Activated T-cell treated with anti-CD3 and anti-CD28 coated beads for 4 hours (primary cell): Measurements from ENCODE around the gene NPR2.

Experiments used
- DNase-seq: peaks from one replicate; pipeline ENCODE4 v3.0.0-alpha.2; 2020

NPR2 gene

DNA sequence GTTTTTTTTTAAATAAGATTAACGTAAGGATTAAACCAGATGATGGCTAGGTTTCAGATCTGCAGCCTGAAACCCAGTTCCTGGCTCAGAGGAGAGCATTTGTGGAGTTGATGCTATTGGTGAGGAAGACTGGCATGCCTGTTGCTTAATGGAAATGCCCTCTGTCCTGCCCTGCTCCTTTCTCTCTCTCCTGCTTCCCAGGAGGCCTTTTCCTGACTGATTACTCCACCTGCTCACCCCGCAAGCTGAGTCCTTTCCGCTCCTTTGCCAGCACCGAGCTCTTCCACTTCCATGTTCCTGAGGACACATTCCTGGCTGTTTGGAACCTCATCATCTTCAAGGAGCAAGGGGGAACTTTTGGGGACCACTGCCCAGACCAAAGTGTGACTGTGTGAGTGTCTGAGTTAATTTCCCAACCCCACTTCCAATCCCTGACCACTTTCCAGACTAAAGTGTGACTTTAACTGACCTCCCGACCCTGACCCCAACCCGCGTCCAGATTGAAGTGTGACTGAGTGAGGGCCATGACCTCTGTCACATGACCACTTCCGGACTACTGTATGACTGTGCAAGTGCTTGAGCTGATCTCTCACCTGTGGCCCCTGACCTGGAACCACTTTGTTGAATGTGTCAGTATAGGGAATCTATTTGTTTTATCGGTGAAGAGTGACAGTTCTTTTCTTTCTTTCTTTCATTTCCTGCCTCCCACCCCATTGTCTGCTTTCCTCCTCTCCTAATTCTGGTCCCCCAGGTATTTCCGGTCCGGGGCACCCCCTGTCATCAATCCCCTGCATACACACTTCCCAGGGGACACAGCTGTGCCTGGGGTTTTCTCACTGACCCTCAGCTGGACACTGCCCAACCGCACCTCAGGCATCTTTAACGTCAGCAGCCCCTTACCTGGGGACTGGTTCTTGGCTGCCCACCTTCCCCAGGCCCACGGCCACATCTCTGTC is 43.1 kb downstream of the NPR2 start:
- DNase-seq = no peak

DNA sequence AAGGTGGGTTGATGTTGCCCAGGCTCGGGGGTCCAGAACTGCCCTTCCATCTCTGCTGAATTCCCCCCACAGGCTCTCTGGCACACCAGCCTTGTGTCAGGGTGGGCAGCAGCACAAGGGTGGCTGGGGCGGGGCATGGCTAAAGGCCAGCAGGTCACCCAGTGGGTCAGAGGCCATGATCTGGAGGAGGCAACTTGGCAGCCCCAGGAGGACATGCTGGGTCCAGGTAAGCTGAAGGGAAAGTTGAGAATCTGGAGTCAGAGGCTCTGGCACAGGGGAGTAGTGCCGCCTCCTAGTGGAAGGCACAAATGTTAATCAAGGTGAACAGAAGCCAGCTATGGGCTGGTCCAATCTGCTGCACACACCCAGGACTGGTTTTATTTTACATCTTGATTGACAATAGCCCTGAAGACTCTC is 43.8 kb downstream of the NPR2 start:
- no peak for DNase-seq

DNA sequence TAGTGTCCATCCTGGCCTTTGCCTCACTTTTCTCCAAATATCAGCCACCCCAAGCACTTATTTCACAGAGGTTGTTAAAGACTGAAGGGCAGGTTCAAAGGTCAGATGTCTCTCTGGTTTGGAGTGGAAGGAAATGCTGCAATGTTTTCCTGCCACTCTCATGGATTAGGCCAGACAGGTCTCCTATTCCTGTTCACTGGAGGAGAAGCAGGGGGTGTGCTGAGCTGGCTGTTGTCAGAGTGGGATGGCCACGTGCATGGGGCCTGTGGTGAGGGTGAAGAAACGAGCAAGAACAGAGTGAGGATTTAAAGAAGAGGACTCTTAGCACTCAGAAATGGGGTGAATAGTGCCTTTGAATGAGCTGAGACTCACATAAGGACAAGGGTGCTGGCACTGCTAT is 44.4 kb downstream of the NPR2 start:
- no peak for DNase-seq

DNA sequence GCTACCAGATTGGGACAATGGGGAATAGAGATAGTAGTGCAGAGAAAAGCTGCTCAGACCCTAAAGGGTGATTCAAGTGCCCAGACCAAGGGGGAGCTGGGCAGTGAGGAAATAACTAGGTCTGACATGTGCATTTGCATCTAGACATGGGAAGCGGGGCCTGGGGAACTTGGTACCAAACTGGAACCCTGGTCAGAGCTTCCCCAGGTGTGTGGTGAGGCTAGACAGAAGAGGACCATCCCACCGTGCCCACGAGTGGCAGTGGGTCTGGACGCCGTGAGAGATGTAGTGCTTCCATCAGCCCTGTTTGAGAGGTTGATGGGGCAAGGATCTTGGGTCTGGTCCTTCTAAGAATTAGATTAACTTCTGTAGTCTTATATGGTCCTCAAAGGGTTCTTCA is 45.2 kb downstream of the NPR2 start:
- no peak for DNase-seq

DNA sequence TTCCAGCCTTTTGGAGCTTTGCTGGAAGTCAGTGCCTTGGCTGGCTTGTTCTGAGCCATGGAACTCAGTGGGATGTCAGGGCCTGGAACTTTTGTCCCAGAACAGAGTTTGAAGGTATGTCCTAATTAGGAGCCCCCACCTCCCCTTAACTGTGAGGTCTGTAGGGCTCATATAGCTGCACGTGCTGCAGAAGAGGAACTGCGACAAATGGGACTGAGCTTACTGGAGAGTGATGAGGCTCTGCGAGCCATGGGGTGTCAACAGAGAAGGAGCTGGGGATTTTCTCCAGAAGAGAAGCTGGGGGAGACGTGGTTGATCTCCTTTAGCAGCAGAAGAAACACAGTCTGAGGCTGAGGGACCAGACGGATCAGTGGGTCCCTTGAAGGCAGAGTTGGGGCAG is 48.5 kb downstream of the NPR2 start:
- DNase-seq = no peak

DNA sequence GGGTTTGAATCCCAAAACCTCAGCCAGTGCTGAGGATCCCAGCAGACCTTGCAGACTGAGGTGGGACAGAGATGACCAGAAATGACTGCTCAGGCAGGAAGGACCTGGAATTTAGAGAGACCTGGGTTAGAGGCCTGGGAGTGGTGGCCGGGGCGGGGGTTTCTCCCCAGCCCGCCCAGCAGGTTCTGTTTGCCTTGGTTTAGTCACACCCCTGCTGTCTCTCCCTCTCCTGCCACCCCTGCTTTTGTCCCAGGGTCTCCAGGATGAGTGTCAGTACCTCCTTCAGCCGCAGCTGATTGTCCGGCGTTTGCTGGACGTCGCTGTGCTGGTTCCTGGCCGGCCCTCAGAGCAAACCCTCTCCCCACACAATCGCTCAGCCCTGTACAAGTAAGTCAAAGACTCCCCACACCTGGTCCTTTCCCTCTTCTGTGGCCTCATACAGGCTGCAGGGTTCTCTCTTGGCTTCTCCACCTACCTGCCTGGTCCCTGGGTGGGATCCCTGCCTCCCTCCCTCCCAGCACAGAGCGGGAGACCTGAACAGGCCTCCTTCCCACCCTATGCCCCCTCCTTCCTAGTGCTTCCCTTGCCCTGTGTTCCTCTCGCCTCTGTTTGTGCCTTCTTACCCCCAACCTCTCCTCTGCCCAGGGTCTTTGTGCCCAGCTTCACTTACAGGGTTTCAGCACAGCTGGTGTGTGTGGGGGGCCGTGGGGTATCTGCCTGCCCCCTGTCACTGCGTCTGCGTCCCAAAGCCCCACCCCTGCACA is 49.7 kb downstream of the NPR2 start:
- no peak for DNase-seq

DNA sequence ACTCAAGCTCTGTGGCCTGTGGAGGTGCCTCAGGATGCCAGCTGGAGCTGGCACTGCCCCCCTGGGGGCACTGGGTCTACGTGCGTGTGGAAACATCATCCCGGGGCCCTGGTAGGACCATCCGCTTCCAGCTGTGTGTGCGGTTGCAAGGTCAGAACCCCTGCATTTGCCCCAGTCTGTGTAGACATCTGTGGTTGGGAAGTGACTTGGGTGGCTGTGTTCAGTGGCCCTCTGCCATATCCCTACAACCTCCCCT is 50.2 kb downstream of the NPR2 start:
- no peak for DNase-seq

DNA sequence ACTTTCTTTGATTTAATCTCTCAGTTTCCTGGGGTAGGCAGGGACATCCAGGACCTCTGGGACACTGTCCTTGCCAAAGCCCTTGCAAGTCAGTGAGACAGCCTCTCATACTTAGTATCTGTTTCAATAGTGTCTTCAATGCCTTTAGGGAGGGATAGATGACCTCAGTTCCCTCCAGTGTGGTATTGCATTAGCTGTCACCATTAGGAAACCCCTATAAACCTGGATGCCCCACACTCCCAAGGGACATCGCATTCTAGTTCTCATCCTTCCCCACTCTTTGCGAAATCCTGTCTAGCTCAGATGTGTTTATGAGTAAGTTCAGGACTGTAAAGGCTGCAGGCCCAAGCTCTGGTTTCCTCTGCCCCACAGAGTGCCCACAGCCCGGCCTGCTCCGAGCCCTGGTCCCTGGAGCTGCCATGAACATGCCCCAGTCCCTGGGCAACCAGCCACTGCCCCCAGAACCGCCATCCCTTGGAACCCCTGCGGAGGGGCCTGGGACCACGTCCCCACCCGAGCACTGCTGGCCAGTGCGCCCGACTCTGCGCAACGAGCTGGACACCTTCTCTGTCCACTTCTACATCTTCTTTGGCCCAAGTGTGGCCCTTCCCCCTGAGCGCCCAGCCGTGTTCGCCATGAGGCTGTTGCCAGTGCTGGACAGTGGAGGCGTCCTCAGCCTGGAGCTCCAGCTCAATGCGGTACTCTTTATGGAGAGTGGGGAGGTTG is 50.8 kb downstream of the NPR2 start:
- DNase-seq = no peak

DNA sequence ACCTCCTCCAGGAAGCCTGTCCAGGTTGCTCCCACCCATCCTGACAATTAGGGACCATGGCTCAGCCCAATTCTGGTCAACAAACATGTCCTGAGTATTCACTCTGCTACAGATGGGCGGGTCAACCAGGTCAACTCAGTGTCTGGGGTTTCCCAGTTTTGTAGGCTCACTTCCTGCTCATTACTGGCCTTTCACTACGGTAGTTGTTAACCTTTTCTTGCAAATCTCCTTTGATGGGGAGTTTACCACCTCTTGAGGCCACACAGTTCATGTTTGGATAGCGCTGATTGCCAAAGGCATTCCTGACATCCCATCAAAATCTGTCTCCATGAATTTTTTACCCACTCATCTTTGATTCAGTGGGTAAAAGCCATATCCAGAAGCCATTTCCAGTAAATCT is 51.4 kb downstream of the NPR2 start:
- no peak for DNase-seq

DNA sequence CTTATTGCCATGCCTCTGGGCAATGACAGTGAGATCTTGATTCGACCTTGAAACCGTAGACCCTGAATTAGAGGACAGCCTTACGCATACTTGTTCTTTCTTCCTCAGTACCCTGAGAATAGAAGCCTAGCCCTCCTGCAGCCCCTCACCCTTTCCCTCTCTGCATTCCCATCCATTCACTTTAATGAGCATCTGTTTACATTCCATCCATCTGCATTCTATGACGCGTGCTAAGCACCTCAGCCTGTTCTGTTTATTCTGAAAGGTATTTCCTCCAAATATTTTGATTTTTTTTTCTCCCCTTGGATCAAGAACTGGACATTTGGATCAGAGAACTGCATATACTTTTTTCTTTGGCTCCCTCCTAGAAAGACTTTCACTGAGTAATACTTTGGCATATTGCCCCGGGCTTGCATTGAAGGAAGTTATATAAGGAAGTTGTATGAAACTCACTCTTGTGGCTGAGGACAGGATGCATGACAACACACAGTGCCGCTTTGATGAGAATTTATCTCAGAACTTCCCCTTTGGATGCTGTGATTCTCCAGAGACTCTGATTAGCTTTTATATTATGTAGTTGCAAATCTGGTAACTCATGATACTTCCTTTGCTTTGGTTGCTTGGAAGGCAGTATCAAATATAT is 53.4 kb downstream of the NPR2 start:
- DNase-seq = no peak

DNA sequence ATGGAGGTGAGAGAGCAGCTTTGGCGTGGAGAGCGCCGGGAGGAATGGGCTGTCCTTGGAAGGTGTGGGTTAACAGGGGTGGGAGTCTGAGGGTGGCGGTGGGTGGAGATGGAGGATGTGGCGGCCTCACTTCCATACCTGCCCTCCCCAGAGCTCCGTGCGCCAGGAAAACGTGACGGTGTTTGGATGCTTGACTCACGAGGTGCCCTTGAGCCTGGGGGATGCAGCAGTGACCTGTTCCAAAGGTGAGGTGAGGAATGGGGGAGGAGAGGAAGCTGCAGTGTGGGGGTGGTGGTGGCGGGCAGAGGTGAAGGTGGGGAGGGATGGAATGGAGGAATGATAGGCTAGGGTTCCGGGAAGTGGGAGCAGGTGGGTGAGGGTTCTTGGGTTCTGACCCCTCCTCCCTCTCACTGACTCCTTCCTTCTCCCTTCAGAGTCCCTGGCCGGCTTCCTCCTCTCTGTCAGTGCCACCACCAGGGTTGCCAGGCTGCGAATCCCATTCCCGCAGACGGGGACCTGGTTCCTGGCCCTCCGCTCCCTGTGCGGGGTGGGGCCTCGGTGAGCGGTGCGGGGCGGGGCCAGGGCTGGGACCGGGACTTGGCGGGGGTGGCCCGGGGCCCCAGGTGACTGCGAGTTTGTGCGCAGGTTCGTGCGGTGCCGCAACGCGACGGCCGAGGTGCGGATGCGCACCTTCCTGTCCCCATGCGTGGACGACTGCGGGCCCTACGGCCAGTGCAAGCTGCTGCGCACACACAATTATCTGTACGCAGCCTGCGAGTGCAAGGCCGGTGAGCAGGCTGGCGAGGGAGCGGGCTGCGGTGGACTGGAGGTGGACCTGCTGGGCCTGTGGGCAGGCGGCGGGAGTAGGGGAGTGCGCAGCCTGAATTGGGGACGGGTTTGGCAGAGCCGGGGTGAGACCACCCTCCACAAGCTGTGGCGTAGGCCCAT is 54.7 kb downstream of the NPR2 start:
- DNase-seq = no peak

DNA sequence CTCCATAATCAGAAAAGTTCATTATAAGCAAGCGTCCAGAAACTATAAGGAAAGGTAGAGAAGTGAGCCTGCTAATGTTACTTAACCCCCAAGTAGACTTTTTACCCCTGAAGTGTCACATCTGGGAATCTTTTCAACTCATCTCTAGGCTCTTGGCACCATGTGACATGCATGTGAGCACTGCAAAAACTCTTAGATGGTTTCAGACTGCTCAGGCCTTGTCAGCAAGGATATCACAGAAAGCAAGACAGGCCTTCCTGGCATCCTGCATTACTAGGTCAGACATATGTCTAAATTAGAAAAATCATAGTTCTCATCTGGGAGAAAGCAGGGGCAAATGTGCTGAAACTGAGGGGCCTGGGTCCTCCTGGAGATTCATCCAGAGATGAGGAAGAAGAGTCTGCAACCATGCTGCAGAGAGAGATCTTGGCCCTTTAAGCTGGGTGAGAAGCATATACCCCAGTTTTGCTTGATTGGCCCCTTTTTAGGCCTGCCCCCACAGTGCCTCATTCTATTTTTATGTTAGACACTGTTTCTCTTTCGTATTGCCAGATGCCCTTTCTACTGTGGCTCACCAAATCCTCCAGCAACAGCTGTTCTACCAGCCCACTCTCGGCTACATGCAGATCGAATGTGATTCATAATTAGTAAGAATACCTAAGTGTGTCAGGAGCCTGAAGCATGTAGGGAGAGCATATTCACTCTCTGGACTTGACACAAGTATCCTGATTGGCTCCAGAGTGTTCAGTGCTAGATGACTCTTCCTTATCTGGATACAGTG is 56.6 kb downstream of the NPR2 start:
- DNase-seq = no peak

DNA sequence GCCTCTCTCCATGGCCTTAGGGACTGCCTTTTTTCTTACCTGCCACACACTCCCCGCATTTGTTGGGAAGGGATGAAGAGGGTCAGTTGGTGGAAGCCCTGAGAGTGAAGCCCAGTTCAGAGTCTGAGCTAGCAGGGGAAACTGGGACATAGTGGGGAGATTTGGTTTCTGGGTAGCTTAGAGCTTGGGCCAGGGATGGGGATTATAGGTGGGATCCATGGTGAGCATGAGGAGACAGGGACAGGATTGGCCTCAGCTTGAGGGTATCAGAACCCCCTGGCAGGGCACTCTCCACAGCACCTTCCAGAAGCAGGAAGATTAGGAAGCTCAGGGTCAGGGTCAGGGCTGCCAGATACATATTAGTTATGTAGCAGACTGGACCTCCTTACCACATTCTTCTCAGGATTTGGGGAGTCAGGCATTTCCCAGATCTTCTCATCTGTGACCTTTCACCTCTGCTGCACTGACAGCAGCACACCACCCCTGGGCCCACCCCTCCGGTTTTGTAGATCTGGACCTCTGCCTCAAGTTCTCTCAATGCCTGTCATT is 61.0 kb downstream of the NPR2 start:
- DNase-seq = no peak

DNA sequence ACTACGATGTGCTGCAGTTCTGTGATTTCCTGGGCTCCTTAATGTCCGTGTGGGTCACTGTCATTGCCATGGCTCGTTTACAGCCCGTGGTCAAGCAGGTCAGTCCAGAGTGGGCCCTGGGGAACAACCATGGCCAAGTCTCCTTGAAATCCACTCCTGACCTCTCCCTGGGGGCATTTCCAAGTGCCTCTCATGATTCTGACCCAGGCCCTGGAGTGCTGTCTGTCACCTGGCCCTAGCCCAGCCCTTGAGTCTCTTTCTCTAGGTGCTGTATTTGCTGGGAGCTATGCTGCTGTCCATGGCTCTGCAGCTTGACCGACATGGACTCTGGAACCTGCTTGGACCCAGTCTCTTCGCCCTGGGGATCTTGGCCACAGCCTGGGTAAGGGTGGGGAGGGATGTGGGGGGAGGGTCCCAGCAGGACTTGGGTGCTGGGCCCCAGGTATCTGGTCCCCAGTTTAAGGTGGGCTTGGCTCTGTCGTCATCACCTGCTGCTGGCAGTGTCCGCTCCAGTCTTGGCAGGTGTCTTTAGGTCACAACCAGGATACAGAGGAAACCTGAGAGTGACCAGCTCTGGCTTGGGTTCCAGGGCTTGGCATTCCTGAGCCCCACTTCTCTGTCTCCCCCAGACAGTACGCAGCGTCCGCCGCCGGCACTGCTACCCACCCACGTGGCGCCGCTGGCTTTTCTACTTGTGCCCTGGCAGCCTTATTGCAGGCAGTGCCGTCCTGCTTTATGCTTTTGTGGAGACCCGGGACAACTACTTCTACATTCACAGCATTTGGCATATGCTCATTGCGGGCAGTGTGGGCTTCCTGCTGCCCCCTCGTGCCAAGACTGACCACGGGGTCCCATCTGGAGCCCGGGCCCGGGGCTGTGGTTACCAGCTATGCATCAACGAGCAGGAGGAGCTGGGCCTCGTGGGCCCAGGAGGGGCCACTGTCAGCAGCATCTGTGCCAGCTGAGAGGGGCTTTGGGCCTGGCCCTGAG is 61.8 kb downstream of the NPR2 start:
- DNase-seq = no peak

DNA sequence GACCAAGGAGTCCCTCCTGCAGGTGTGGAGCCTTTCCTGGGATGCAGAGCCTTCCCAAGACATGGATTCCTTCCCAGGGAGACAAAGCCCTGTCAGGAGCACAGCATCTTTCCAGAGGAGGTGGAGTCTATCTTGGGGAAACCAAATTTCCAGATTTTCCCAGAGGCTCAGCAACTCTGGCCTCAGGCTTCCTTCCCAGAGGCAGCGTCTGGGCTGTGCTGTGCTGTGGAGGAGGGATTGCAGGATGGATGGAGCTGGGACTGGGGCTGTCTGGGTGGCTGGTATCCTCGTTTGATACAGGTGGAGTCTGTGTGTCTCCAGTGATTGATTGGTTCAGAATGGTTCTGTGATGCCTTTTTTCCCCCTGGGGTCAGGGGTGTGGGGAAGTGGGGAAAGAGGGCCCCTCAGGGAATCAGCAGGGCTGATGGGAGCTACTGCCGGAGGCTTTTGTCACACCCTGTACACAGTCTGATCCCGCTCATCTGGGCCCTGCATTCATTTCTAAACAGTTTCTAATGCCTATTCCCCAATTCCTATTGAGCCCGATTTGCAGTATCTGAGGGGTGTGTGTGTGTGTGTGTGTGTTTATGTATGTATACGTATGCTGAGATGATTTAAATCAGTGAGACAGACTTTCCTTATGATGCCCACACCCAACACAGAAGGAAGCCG is 62.8 kb downstream of the NPR2 start:
- DNase-seq = no peak

DNA sequence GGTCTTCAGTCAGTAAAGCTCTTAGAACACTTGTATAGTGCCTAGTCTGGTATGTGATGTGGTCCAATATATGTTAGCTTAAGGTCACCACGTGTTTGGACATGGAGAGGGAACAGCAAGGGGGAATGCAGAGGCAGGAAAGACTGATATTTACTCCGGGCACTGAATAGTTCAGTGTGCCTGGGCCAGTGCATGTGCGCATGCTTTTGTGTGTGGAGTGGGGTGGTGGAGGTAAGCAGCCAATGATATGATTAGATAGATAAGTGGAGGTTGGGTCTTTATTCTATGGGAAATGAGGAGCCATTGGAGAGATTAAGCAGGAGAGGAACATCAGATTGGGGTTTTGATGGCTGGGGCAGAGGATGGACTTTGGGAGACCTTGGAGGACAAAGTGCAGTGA is 64.8 kb downstream of the NPR2 start:
- no peak for DNase-seq

DNA sequence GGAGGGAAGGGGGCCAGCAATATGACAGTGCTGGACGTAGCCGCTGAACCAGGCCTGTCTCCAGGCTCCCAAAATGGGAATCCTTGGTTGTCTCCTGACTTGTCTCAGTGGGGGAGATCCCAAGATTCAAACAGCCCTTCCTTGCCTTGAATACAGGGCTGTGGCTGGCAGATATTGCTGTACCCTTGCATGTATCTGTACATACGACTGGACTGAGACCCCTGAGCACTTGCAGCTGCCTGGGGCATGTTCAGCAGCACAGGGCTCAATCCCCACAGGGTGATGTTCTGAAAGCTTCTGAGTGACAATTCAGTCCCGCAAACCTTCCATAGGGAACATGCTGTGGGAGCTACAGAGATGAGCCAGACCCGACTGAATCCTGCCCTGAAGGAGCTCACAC is 65.5 kb downstream of the NPR2 start:
- DNase-seq = no peak

DNA sequence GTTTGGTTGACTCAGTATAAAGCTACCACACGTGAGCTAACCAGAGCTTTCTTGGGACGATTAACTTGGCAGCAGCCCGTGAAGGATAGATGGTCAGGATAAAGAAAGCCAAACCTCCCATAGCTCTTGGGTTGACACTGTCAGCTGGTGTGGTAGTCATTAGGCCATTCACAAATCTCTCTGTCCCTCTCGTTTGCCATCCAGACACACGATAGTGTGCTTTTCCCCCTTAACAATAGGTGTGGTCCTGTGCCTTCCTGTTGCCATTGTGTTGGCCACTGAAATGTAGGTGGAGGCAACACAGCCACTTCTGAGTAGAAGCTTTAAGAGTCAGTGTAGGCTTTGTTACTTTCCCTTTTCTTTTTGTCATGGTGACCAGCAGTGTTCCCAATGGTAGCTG is 67.1 kb downstream of the NPR2 start:
- no peak for DNase-seq
